ENCODE results near the gene ZYX. TPM values are rescaled to one million over a fixed set of nuclear protein-coding genes. Genes with fewer than 3 reads are reported as not detected.

The ZYX gene
- total RNA-seq, 6 experiments from 2014 or later, result 29.7 to 129 (median 43.6) TPM

GRCh38 chr7:143437578-143437977 lies 56.4 kb downstream of the ZYX start:
- ATAC-seq (no peak), DNase-seq (no peak)
- no peak for TF ChIP-seq CTCF (IDR thresholded peaks at IDR 0.05)
- TF ChIP-seq POLR2A (IDR thresholded peaks at IDR 0.05), result no peak
- Histone ChIP-seq H3K4me3 (no peak overlapping the region), H3K4me1 (peaks cover 0 to 35% (median 18%) of the 10 kb centered on the region in 4 donors), H3K27ac (no peak overlapping the region), H3K27me3 (no peaks in the 10 kb centered on the region), H3K36me3 (no peaks in the 10 kb centered on the region), H3K9me3 (no peaks in the 10 kb centered on the region)
- intact Hi-C loops (cut with DNase I), result no loop called here
- WGBS (ENCODE audit: insufficient coverage, low coverage, low lambda C conversion rate, missing lambda C conversion rate), result 32% methylated on average over 3 of the region's 4 CpGs

- no peak overlapping the region for H3K4me3 ChIP-seq
- no peak overlapping the region for H3K27ac ChIP-seq
- TF ChIP-seq POLR2A (IDR thresholded peaks at IDR 0.05) (no peak), CTCF (IDR thresholded peaks at IDR 0.05) (no peak)
- H3K36me3 ChIP-seq, result no peaks in the 10 kb centered on the region
- peaks cover 0 to 40% (median 19%) of the 10 kb centered on the region in 4 donors for H3K4me1 ChIP-seq
- no peak for DNase-seq
- H3K27me3 ChIP-seq, result no peaks in the 10 kb centered on the region
- H3K9me3 ChIP-seq, result no peaks in the 10 kb centered on the region
- no peak for ATAC-seq
- intact Hi-C loops (cut with DNase I), result no loop called here
- WGBS (ENCODE audit: insufficient coverage, low coverage, low lambda C conversion rate, missing lambda C conversion rate), result 57% methylated on average over 2 of the region's 2 CpGs
Measured at GRCh38 chr7:143439866-143440265, 58.7 kb downstream of the ZYX start.

Small RNA genes lying within 50 kb of the gene (microRNA-seq; reads per million reads assigned to microRNA genes)
- gene MIR6892, result 0 to 0.58 reads per million in 2 donors

Small RNA genes lying within 50 kb of the gene (small RNA-seq; reads per million reads assigned to genes)
- gene MIR6892, result 0.39 to 1.5 reads per million in 2 experiments

Other genes starting within 250 kb of the ZYX start
- not detected for gene PIP, start 249.3 kb upstream of the ZYX start, total RNA-seq
- not detected for gene TAS2R39, start 197.9 kb upstream of the ZYX start, total RNA-seq
- not detected for gene TAS2R40, start 159.3 kb upstream of the ZYX start, total RNA-seq
- gene GSTK1, start 117.9 kb upstream of the ZYX start, total RNA-seq, result 100 to 1,000 TPM; 209 to 315 (median 257) TPM
- 10 to 100 TPM in 5 of 6 experiments, 1 to 10 TPM in 1; 7.0 to 20.8 (median 14.8) TPM for gene TMEM139, start 96.4 kb upstream of the ZYX start, total RNA-seq
- gene CASP2, start 93.0 kb upstream of the ZYX start, total RNA-seq, result 1 to 10 TPM; 5.3 to 8.7 (median 6.7) TPM
- gene CLCN1, start 65.2 kb upstream of the ZYX start, total RNA-seq, result not detected
- under 1 TPM; 0.05 to 0.51 (median 0.14) TPM for gene FAM131B, start 18.6 kb upstream of the ZYX start, total RNA-seq
- gene EPHA1, start 27.5 kb downstream of the ZYX start, total RNA-seq, result 10 to 100 TPM; 12.6 to 41.3 (median 16.5) TPM
- gene TAS2R60, start 62.1 kb downstream of the ZYX start, total RNA-seq, result under 1 TPM in 1 of 6 experiments, not detected in 5; 0.35 TPM
- gene TAS2R41, start 96.5 kb downstream of the ZYX start, total RNA-seq, result not detected
- gene CTAGE15, start 190.5 kb downstream of the ZYX start, total RNA-seq, result under 1 TPM in 4 of 6 experiments, not detected in 2; 0.22 to 0.44 (median 0.36) TPM
- gene TCAF2, start 239.6 kb downstream of the ZYX start, total RNA-seq, result 1 to 10 TPM; 2.2 to 8.0 (median 6.0) TPM

Data from right lobe of liver (tissue), 6 donors.